Erythroblast (primary cell): ENCODE data around the gene SMU1.

Experiments
- GATA1 ChIP-seq: IDR thresholded peaks from 2 replicates; pipeline ENCODE4 v1.6.1; 2011; ENCODE audit warnings: low read depth, mild to moderate bottlenecking, control low read depth, low read length, moderate library complexity
- POLR2A ChIP-seq: IDR thresholded peaks from 2 replicates; pipeline ENCODE4 v1.6.1; 2011; ENCODE audit warnings: mild to moderate bottlenecking, low read length

- TF ChIP-seq POLR2A: no peak
- no peak for TF ChIP-seq GATA1
These were observed 23.3 kb upstream of the SMU1 start for GRCh38 chr9:33099754-33100153.
